HG03060 (cell line): ENCODE data around the gene TMEM184A.

Experiments used
- ATAC-seq: cut with Tn5 transposase; IDR thresholded peaks from one replicate; pipeline ENCODE4 v1.9.1; 2021; ENCODE audit warnings: low read depth, moderate number of reproducible peaks; ENCODE audit not compliant: unreplicated experiment

Gene TMEM184A

DNA sequence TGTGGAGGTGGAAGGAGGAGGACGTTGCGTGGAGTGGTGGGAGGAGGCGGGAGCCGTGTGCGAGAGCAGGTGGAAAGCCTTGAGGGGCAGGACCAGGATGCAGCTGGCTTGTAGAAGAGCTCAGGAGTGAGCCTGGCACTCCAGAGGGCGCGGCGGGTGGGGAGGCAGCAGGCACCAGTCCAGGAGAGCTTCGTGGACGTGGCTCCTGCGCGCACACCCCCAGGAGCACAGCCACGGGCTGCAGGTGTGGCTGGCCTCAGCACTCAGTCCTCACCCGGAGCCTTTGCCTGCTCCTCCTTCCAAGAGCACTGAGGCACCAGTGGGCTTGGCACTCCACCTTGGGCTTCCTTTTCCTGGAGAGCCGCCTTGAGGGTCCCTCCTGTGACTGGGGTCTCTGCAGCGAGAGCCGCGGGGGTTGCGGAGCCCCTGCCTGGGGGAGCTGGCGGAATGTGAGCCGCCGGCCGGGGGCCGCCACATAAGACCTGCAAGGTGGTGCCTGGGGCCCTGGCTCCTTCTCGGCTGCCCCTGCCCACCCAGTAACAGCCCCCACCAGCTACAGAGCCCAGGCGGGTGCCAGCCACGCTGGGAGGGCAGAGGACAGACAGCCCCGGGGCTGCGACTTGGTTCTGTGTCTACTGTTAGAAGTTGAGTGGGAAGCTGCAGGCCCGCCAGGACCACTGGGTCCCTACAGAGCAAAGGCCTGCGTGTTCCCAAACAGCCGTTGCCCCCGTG, 14.4 kb downstream of the TMEM184A start:
- ATAC-seq = no peak

DNA sequence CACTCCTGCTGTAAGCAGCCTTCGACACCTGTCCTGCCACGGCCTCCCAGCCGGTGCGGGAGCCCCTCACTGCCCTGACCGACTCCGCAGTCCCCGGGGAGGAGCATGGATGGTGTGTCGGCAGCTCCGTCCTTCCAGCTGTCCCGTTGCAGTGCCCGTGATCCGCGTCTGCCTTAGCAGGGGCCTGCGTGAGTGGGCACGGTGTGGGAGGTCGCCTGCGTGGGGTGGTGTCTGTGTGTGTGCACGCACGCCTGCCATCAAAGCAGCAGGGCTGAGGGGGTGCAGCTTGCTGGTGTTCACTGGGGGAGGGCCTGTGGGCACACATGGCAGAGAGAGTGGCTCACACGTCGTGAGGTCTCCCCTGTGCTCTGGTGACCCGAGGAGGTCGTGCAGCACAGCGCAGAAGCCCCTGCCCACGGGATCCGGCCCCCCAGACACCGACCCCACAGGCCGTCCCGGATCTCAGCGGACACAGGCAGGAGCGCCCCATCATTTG, 15.2 kb downstream of the TMEM184A start:
- no peak for ATAC-seq

DNA sequence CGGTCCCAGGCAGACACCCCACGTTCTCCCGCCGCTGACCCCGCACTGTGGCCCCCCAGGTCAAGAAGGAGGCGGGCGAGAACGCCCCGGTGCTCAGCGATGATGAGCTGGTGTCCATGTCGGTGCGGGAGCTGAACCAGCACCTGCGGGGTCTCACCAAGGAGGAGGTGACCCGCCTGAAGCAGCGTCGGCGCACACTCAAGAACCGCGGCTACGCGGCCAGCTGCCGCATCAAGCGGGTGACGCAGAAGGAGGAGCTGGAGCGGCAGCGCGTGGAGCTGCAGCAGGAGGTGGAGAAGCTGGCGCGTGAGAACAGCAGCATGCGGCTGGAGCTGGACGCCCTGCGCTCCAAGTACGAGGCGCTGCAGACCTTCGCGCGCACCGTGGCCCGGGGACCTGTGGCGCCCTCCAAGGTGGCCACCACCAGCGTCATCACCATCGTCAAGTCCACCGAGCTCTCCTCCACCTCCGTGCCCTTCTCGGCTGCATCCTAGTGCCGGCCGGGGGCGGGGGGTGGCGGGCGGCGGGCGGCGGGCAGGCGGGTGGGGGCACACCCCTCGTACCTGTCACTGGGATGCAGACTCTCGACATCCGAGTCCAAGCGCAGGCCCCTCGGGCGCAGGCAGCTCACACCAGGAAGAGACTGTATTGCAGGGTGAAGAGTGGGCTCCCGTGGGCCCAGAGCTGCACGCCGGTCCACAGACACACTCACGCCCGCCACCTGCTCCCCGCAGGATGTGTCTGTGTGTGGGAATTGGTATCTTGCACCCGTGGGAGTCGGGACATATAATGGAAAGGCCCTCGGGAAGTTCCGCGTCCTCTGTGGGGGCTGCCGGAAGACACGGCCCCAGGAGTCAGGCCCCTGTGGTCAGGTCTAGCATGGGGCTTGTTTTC, 15.9 kb downstream of the TMEM184A start:
- ATAC-seq = no peak

DNA sequence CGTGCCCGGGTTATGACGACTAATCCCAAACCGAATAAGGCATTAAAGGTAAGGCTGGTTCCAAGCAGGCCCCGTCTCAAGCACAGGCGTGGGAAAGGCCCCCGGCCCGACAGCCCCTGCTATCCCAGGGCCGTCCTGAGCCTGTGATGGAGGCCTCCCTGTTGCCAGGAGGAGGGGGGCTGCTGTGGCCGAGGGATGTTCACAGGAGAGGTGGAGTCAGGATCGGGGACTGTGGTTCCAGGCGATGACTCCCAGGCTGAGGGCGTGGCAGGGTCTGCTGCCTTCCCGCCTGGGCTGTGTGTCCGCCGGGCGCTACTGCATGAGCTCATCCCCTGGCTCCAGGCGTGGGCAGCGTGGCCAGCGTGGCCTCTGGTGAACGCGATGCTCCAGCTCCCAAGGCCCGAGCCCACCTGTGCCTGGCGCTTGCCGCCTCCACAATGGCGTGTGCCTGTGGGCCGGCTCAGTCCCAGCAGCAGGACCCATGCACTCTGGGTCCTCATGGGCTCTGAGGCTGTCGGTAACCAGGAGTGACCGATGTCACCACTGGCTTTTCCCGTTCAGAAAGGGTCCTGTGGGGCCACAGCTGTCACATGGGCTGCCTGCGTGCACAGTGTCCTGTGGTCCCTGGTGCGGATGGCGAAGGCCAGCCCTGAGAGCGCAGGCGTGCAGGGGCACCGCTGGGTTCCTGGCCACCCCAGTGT, 16.7 kb downstream of the TMEM184A start:
- ATAC-seq = no peak

DNA sequence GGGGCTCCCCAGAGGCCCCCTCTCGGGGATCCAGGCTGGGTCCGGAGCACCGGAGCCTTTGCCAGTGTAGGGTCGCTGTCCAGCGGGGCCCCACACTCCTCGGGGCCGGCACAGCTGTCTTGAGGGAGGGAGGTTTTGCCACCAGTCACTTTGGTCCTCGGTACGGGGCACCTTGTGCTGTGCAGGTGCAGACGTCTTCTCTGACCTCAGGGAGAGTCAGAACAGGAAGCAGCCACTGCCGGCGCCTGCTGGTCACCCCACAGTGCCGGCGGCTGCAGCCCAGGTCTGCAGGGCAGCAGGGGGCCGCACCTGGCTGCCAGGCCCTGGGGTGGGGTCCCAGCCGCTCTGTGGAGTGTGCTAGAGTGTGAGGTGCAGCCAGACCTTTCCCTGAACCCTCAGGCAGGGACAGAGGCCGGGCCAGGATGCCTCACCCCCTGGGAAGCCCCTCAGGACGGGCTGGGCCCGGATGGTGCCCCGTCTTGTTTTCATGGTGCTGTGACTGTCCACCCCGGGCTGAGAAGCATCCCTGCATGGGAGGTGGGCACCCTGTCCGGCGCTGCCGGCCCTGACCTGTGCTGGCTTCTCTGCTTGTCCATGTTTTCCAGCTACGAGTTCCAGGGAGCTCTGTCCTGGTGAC, 17.3 kb downstream of the TMEM184A start:
- ATAC-seq = no peak

DNA sequence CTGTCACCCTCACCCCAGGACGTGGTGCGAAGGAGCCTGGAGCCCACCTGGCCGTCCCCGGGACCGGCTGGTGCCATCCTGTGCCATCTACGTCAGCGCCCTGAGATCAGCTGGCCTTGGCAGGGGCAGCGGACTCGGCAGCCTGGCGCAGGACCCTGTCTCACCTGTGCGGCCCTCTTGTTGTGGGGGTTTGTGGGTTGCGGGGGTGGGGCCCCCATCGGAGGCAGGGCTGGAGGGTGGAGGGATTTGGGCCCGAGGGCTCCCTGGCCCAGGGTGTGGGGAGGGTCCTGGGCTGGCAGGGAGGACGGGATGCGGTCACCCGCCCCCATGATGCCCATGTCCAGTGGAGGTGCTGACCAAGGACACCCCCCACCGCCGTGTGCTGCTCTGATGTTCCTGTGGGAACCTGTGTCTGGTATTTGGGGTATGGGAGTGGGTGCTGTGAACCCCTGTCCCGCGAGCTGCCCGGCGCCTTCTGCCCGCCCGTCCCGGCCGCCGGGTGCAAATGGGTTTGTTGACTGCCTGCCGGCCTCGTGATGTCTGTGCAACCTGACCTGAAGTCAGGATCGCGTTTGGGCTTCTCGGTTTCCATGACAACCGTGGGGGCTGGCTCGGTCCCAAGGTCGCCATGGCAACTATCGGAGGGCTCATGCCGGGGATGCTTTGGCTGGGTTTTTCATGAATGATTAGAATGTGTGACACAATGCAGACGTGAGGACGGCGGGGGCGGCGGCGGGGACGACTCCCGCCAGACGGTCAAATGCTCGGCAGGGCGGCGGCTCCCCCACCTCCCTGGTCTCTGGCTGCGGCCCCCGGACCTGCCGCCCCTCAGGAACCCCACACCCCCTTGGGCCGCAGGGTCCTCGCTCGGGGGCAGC, 18.2 kb downstream of the TMEM184A start:
- no peak for ATAC-seq

DNA sequence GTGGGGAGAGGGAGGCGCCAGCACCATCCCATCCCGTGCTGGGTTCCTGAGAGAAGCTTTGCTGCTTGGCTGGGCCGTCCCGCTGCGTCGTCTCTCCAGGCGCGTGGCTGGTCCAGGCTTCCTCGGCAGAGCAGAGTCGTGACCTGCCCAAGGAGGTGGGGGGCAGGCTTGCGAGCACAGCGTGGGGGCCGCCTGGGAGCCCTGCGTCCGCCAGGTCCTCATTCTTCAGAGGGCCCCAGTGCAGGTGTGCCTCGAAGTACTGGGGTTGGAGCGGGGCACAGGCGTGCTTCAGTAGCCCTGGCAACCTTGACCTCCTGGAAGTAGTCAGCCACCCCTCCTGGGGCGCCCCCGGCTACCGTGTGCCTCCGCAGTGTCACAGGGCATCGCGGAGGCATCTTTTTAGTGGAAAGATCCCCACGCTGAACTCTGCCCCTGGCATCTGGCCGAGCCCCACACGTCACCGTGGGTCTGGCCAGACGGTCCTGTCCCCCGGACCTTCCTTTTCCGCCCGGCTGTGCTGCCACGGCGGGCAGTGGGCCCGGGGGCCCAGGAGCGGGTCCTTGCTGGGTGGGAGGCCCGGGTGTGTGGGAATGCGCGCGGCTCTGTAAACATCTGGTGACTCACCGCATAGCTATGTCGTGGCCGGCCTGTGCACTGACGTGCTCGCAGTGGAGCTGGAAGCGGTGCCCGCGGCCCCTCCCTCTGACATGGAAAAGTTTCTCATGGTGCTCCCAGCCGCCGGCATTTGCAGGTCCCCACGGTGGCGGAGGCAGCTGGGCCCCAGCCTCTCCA, 19.1 kb downstream of the TMEM184A start:
- no peak for ATAC-seq

DNA sequence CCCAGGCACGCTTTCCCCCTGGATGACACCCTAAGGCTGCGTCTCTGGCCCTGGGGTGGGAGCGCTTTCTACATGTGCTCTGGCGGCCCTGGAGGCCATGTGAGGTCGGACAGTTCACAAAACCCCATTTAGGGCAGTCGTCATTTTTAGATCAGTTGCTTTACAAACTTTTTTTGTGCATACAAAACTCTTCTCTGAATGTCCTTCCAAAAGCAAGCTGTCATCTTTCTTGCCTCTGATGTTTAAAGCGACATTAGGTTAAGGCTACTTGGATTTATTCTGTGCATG, 19.6 kb downstream of the TMEM184A start:
- no peak for ATAC-seq

DNA sequence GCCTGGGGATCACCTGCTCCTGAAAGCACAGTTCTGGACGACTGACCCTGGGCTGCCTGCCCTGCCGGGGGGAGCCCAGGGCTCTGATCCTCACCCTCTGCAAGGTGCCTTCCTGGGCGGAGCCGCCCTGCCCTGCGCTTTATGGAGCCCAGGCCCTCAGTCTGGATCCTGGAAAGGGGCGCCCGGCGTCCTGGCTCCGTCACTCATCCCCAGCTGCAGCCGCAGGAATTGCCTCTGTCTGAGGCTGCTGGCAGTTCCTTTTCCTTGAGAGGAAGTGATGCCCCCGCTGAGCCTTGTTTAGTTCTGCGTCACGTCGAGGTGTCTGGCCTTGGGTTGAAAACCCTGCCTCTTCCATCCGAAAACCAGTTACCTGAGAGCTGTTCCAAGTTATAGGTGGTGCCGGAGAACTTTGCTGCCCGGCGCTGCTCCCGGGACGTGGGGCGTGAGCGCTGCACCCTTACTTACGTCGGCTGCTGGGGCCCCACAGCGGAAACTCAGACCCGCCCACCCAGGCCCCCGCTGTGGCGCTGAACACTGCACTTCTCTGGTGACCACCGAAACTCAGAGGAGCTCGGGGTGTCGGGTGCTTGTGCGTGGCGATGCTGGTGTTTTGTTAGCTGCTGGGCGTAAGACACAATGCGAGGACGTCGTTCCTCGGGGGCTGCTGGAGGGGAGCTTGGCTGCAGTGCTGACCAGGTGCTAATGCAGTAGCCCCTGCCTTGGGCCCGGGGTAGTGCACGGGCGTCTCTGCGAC, 20.1 kb downstream of the TMEM184A start:
- ATAC-seq = no peak

DNA sequence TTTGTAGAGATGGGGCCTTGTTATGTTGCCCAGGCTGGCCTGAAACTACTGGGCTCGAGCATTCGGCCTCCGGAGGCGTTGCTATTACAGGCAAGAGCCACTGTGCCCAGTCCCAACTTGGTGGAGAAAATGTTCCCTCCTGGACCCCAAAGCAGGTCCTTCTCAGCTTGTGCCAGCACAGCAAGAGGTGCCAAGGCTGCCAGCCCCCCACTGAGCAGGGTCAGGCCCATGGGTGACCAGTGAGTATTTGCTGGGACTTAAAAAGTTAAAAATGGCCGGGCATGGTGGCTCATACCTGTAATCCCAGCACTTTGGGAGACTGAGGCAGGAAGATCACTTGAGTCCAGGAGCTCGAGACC, 20.9 kb downstream of the TMEM184A start:
- no peak for ATAC-seq

DNA sequence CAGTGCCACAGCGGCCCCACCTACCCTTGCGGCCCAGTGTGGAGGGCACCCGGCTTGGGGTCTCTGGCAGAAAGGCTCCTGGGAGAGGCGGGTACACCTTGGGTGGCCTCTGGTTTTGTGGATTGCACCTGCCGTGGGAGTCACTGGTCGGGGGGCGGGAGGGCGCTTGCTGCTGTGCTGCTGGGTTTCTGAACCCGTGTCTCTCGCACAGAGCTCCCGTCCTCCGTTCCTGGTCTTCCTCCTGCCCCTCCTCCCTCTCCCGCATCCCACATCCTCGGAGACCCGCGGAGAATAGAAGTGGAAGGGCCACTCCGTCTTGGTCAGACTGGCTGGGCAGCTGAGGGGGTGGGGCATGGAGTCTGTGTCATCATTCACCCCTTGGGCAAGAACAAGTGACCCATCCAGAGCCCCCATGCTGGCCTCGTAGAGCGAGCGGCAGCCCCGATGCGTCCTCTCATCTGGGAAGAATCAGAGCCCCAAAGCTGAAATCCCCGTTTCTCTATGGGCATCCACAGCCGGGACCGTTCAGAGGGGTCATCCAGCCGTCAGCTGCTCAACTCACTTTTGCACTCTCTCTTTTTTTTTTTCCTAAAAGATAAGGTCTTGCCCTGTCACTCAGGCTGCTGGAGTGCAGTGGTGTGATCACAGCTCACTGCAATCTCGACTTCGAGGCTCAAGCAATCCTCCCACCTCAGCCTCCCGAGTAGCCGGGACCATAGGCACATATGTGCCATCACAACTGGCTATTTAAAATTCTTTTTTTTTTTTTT, 21.5 kb downstream of the TMEM184A start:
- no peak for ATAC-seq

DNA sequence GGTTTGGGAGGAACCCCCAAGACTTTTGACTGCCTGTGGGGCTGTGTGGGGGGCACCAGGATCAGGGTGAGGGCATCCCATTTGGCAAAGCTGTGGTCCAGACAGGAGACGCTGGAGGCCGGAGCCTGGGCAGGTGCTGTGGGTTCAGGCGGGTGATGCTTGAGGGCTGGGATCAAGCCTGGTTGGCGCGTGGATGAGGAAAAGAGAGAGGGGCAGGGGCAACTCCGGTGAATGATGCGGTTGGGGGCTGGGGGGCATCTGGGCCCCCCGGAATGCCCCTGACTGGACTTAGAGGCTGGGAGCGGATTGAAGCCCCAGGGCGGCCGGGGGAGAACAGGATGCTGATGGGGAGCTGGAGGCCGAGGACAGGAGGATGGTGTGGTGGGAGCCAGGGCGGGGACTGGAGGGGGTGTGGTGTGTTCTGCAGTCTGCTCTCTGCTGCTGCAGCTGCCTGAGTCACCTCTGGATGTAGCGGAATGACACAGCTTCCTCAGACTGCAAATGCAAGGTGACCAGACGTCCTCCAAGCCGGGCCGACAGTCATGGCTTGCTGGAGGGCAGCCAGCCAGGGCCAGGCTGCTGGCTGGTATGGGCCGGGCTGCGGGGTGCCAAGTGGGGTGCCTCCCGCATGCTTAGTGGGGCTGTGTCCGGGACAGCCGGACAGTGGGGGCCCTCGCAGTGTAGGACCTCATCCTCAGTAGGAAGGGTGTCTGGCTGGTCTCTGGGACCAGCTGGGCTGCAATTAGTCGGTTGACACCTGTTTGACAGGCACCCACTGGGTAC, 22.3 kb downstream of the TMEM184A start:
- no peak for ATAC-seq

DNA sequence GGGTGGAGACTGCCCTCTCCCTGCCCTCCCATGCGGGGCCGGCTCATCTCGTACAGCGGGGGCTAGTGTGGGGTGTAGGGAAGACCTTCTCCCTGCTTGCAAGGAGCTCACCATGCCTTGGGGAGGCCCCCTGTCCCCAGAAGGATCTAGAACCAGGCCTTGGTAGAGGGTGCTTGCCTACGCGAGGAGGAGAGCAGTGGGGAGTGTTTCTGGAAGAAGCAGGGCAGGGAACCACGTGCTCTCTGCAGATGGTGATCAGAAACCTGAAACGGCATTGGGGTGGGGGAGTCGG, 22.8 kb downstream of the TMEM184A start:
- ATAC-seq = no peak

DNA sequence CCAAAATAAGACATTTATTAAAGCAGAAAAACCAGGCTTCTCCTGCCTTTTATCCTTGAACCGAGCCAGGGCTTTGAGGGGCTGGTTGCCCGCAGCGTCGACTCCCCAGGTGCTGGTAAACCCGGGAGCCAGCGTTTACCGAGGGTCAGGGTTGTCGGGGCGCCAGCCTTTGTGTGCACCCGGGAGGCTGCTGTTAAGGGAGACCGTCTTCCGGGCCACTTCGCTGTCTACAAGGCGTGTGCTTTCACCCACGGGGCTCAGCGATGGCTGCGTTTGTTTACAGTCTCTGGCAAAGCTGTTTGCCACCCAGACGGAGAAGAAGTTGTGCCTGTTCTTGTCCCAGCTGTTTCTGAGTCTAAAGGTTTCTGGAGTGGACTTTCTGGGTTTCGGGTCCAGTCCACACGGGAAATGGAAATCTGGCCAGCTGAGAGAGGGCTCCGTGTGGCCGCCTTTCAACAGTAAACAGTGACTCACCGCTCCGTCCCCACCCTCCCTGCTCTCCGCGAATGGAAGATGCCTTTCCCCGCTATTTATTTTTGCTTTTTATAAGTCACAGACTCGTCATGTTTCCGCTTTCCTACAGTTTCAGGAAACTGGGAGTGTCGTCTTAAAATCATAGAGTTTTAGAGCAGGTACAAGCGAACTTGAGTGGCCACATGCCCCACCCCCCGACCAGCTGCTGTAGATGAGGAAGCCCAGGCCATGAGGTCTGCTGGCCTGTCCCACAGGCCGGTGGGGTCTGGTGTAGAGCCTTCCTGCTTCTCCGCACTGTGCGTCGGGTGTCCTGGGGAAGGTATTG, 23.4 kb downstream of the TMEM184A start:
- no peak for ATAC-seq

DNA sequence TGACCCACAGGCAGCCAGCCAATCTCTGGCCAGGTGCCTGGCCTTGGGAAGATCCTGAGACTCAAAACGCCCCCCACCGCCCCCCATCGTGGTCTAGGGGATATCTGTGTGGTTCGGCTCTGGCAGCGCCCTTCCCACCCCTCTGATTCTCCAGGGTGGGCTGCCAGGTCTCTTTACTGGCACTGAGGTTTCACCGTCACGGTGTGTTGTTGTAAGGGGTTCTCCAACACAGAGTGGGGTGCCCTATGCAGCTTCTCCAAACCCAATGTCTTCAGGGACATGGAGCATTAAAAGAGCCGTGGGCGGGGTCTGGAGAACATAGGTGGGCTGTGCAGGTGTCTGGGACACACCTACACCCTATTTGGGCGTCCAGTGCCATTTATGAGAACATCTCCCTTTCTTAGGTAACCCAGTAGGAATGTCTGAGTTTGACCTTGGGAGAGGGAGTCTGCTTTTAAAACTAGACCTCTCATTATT, 24.0 kb downstream of the TMEM184A start:
- ATAC-seq = no peak

DNA sequence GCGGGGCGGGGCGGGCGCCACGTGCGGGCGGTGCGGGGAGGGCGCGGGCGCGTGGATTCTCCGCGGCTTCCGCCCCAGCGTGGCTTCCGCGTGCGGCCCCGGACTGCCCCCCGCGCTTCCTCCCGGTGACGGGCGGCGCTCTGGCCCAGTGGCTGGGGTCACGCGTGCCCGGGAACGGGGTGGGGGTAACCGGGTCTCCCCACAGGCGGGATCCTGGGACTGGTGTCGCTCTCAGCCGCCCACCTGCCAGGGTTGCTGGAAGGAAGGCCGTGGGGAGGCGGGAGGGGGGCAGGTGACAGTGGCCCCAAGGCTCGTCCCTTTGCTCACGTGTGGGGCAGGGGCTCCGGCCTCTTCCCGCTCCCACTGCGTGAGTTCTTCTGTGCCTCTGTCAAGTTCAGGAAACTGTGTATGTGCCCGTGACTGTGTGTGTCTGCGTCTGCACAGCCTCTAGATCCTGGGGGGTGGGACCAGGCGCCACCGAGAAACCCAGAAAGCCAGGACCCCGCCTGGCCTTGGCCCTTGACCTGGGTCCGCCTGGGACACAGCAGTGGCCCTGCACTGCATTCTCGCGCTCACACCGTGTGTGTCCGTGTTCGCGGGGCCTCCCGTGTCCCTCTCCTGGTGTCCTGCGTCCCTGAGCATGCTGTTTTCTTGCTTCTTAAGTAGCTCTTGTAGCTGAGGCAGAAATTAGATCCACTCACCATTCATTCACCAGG, 24.6 kb downstream of the TMEM184A start:
- no peak for ATAC-seq
